GM19324 (cell line): Measurements from ENCODE around the gene MORN2.

ENCODE experiments used
- ATAC-seq: cut with Tn5 transposase; IDR thresholded peaks from one replicate; pipeline ENCODE4 v1.9.1; 2021; ENCODE audit warnings: mild to moderate bottlenecking, moderate library complexity; ENCODE audit not compliant: unreplicated experiment, low FRiP score

Gene MORN2

DNA sequence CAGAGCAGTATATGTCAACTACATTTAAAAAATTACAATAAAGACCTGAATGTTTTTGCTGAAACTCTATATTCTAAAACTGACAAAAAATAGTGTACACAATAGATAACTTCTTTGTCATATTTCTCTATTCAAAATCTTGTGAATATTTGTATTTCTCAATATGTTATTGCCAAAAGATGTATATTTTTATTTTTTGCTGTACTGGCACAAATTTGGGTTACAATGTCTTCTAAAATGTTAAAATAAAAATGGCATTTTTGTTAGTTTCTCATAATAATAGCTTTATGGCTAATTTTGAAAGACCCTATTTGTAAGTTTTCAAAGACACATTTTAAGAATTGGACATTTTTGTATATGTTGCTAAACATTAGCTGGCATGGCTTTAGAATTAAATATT lies 13.3 kb downstream of the MORN2 start:
- no peak for ATAC-seq

GRCh38 chr2:38889575-38889974 lies 13.8 kb downstream of the MORN2 start, which contains the start of gene ARHGEF33:
ARHGEF33 (plus strand) TSS chr2:38889875; CDS start chr2:38919448, 29,573 bp downstream.
- no peak for ATAC-seq

DNA sequence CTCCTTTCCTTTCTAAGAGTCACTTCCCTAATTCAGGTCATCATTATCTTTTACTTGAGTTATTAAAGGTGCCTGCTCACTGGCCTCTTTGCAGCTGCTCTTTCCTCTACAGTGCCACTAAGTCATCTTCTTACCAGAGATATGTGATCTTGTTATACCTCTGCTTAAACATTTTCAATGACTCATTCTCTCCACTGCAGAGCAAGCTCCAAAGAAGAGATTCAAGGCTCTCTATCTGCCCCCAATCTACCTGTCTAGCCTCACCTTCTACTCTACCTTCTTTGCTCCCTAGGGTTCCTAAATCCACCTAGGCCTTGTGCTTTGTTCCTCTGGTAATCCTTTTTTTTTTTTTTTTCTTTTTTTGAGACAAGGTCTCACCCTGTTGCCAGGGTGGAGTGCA lies 17.0 kb downstream of the MORN2 start:
- no peak for ATAC-seq

DNA sequence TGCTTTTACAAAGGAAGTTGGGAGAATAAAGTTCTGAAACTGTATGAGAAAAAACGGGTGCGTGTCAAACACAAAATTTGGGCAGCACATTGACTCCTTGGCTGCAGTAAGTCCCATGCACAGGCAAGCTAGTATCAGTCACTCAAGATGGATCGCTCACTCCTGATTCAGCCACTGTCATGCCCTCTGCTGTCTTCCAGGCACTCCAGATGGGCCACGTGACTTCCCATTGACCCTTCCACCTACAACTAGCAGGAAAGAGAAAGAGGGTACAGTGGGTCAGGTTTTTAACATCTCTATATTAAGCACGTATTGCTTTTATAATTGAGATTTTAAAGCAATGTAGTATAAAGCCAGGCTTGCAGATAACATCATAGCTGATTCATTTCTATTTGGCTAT lies 22.5 kb downstream of the MORN2 start:
- no peak for ATAC-seq

DNA sequence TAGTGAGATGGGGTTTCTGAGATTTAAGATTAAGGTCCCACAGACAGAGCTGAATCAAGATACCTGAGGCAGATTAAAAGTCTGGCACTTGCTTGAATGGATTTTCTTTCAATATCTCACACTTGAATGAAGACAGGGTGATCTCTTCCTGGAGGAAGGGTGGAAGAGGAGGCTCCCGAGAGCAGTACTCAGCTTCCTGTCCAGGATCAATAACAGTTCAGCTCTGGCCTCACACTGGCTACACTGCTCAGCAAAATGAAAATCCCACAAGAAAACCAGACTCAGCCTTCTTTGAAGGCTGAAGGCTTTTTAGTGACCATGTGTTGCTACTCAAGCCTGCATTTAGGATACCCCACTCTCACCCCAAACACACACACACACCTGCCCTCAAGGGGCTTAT lies 24.9 kb downstream of the MORN2 start:
- no peak for ATAC-seq

- no peak for ATAC-seq
Measured at GRCh38 chr2:38905251-38905650, 29.5 kb downstream of the MORN2 start.

GRCh38 chr2:38907242-38907641 lies 31.5 kb downstream of the MORN2 start:
- ATAC-seq = no peak

DNA sequence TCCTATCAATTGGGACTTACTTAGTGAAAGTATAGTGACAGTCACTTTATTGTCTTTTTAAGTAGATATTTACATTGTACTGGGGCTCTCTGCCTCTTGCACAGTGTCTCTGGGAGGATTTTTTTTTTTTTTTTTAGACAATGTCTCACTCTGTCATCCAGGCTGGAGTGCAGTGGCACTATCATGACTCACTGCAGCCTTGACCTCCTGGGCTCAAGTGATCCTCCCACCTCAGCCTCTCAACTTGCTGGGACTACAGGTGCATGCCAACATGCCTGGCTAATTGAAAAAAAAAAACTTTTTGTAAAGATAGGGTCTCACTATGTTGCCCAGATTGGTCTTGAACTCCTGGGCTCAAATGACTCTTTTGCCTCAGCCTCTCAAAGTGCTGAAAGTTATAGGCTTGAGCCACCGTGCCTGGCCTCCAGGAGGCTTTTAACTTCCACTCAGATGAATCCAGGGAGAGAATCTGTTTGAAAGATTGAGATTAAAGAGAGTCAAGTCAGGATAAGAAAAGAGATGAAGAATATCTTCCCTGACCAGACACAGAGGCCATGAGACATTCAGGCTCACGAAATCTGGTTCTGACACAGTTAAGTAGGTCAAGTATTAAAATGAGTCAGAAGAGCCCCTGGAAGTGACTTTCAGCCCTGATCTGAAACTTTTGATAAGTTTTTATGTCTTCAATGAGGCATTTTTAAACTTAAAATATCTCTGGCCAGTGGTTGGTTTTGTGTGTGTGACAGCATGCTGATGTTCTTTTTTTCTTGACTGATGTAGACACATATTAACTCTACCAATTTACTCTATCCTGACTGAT lies 32.2 kb downstream of the MORN2 start:
- peak; percentile 49 for ATAC-seq

- no peak for ATAC-seq
Measured at GRCh38 chr2:38909872-38910271, 34.1 kb downstream of the MORN2 start.

DNA sequence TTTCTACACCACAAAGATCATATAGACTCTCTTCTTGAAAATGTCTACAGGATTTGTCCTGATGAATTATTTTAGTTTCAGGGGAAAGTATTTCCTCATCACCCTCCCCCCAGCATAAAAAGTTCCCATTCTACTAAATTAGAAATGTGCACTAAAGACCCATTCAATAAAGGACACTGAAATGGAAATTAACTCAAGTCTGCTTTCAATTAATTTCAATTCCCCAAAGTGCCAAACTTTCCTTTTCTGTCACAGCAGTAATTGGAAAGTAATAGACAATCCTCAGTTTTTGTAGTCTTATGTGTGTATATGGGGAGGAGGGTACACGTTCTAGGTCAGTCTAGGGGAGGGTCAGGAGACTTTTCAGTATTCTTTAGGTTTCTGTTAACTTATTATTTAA lies 35.4 kb downstream of the MORN2 start:
- no peak for ATAC-seq

- ATAC-seq = no peak
Measured at GRCh38 chr2:38912619-38913018, 36.8 kb downstream of the MORN2 start.

DNA sequence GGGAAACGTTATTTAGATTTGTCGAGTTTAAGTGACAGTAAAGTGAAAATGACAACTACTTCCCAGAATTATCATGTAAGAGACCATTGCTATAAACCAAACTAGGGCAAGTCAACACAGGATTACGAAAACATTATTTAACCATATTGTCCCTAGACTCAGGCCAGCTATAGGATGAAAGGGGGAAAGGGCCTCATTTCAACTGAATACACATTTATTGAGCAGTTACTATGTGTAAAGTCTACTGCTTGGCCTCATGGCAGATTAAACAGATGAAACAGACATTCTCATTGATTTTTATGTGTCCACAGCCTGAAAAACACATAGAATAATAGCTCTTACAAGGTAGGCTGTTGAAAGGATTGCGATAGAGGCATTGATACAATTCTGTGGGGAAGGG lies 46.6 kb downstream of the MORN2 start:
- no peak for ATAC-seq

DNA sequence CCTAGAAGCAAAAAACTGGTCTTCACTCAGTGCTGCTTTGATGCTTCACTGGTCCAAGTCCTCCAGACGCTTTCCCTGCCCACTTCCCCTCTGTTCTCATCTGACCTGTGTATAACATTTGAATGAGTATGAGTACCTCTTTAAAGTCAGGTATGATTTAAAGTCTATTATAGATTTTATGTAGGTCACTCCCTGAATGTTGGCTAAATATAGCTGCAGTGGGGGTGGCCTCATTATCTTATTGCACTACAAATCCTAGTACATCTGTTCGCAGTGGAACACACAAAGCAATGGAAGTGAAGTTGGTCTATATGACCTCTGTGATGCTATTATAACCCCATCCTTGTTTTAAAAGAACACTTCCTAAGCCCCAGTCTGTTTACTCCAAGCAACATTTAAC lies 47.1 kb downstream of the MORN2 start:
- no peak for ATAC-seq

DNA sequence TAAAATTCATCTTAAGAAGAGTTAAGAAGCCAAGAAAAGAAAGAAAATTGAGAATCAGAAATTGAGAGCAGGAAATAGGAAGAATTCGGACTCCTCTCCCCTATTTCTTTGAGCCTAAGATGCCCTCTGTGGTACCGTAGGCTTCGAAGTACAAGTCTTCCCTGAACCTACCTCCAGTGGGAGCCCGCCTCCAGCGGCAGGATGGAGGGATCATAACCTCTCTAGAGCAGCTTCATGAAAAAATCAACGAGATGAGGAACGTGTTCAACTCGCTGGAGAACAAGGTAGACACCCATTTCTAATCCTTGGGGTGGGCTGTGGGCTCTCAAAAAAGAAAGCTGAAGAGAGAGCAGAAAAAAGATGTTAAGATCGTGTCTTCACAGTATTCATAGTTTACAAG lies 50.2 kb downstream of the MORN2 start:
- no peak for ATAC-seq

GRCh38 chr2:38930600-38930999 lies 54.8 kb downstream of the MORN2 start:
- ATAC-seq = no peak
